Kidney epithelial cell (primary cell): ENCODE measurements around the gene SRPX2. TPM values are rescaled to one million over a fixed set of nuclear protein-coding genes. Genes with fewer than 3 reads are reported as not detected.

Experiments used
- DNase-seq: peaks from one replicate; pipeline ENCODE4 v3.0.0-alpha.2; 2010; ENCODE audit warnings: low read depth
- H3K27me3 ChIP-seq: 2 replicates; pipeline ENCODE4 v1.6.0; 2011; ENCODE audit warnings: low read length; ENCODE audit not compliant: control insufficient read depth, insufficient read depth
- H3K36me3 ChIP-seq: 2 replicates; pipeline ENCODE4 v1.5.1; 2011; ENCODE audit warnings: low read length; ENCODE audit not compliant: control insufficient read depth, insufficient read depth
- H3K4me3 ChIP-seq: 2 replicates; pipeline ENCODE4 v1.5.1; 2011; ENCODE audit warnings: low read depth, mild to moderate bottlenecking, control low read depth, low read length
- CTCF ChIP-seq: IDR thresholded peaks from 2 replicates; pipeline ENCODE4 v1.5.1; 2011; ENCODE audit warnings: mild to moderate bottlenecking, moderate library complexity, low read length, control low read depth, inconsistent platforms; ENCODE audit not compliant: insufficient read depth, poor library complexity, severe bottlenecking
- total RNA-seq: library from RNA; depleted of rRNA; stranded (reverse); fragments of >200 nt; gene quantifications from 2 replicates; pipeline ENCODE4 v1.2.3, GENCODE V29; 2015

Gene SRPX2
- total RNA-seq, 1 donor from 2014 or later, result 1.4 TPM

GRCh38 chrX:100687546-100687945, 43.5 kb downstream of the SRPX2 start:
- no peak for TF ChIP-seq CTCF
- DNase-seq, result no peak
- H3K4me3 ChIP-seq, result no peak overlapping the region
- H3K27me3 ChIP-seq, result no peaks in the 10 kb centered on the region
- no peaks in the 10 kb centered on the region for H3K36me3 ChIP-seq

GRCh38 chrX:100695302-100695701, 51.3 kb downstream of the SRPX2 start:
- Histone ChIP-seq H3K36me3 (no peaks in the 10 kb centered on the region), H3K27me3 (no peaks in the 10 kb centered on the region), H3K4me3 (no peak overlapping the region)
- DNase-seq, result no peak
- TF ChIP-seq CTCF, result no peak

- Histone ChIP-seq H3K36me3 (no peaks in the 10 kb centered on the region), H3K27me3 (no peaks in the 10 kb centered on the region), H3K4me3 (no peak overlapping the region)
- no peak for DNase-seq
- no peak for TF ChIP-seq CTCF
Observed at GRCh38 chrX:100695991-100696390, 52.0 kb downstream of the SRPX2 start.

GRCh38 chrX:100696699-100697351, 52.8 kb downstream of the SRPX2 start:
- H3K4me3 ChIP-seq, result no peak overlapping the region
- TF ChIP-seq CTCF, result no peak
- no peak for DNase-seq
- H3K36me3 ChIP-seq, result no peaks in the 10 kb centered on the region
- H3K27me3 ChIP-seq, result no peaks in the 10 kb centered on the region

GRCh38 chrX:100698551-100698950, 54.6 kb downstream of the SRPX2 start:
- no peak overlapping the region for H3K4me3 ChIP-seq
- H3K36me3 ChIP-seq, result no peaks in the 10 kb centered on the region
- H3K27me3 ChIP-seq, result no peaks in the 10 kb centered on the region
- no peak for TF ChIP-seq CTCF
- no peak for DNase-seq

GRCh38 chrX:100700809-100701208, 56.8 kb downstream of the SRPX2 start:
- Histone ChIP-seq H3K27me3 (no peaks in the 10 kb centered on the region), H3K4me3 (no peak overlapping the region), H3K36me3 (no peaks in the 10 kb centered on the region)
- DNase-seq, result no peak
- TF ChIP-seq CTCF, result no peak
